NCI-H82 treated with DMSO at 0.1 percent for 48 hours (cell line): ENCODE data around the gene ZFR.

Source experiments
- DNase-seq: peaks from one replicate; lab custom pipeline; 2025; ENCODE audit not compliant: unreplicated experiment; lab: John Stamatoyannopoulos, UW

The ZFR gene

DNA sequence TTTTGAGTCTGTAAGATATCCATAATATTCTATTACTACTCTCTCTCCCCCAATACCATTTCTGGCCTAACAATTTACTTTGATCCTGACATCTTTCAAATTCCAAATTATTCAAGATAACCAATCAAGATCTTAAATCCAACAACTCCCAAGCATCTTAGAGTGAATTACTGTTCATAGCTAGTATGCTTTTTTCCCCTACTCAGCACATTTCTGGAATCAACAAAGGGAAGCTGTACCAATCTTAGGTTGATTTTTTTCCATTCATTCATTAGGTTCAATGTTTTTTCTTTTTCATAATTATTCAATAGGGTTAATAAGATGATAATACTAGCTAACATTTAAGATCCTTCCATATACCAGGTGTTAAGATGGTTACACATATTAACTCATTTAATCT lies 81.5 kb downstream of the ZFR start:
- DNase-seq, result no peak

DNA sequence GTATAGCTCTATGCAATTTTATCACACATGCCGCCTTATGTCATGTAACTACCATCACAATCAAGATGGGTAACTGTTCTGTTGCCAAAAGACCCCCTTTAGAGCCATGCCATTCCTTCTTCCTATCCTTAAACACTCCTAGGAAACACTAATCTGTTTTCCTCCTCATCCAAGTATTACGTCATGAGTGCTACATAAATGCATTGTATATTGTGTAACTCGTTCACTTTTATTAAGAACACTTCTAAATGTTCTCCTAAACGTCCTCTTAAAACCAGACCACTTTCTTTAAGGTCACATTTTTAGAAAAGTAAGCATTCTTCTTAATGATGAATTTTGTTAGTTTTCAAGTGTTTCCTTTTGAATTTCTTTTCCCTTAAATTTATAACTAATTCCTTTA lies 82.0 kb downstream of the ZFR start:
- no peak for DNase-seq

DNA sequence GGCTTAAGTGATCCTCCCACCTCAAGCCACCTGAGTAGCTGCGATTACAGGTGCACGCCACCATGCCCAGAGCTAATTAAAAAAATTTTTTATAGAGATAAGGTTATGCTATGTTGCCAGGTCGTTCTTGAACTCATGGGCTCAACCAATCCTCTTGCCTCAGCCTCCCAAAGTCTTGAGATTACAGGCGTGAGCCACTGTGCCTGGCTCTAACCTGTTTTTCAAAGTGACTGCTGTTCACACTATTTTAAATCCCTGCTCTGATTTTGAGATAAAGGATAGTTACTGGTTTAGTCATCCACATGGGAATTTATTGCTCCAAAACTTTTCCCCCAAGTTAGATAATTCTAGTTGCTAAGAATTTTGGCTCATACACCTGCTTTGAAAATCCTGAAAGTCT lies 83.6 kb downstream of the ZFR start:
- no peak for DNase-seq

DNA sequence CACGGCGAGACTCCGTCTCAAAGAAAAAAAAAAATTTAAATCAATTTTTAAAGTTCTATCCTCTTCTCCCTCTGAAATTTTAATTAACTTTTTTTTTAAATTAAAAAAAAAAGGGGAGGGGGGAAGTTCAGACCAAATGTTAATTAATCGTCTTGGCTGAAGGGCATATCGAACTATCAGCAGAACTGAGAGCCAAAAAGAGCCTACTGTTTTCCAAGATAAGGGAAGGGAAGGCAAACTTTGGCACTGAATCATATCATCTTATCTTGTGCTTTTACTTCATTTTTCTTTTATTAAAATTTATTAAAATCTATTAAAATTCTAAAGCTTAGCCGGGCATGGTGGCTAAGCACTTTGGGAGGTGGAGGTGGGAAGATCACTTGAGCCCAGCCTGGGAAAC lies 85.9 kb downstream of the ZFR start:
- no peak for DNase-seq

DNA sequence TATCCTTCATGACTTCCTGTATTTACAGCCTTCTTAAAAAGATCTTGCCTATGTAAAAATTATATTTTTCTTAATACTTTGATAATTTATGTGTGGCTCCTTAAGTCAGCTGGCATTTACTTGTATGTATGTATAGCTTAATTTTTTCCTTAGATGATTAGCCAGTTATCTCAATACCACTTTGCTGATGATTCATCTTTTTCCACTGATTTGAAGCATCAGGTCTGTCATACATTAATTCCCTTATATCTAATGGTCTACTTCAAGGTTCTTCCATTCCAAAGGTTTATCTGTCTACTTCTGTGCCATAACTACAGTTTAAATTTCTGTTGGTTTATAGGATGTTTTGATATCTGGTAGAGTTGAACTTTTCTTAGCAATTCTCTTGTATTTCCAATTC lies 86.9 kb downstream of the ZFR start:
- no peak for DNase-seq

DNA sequence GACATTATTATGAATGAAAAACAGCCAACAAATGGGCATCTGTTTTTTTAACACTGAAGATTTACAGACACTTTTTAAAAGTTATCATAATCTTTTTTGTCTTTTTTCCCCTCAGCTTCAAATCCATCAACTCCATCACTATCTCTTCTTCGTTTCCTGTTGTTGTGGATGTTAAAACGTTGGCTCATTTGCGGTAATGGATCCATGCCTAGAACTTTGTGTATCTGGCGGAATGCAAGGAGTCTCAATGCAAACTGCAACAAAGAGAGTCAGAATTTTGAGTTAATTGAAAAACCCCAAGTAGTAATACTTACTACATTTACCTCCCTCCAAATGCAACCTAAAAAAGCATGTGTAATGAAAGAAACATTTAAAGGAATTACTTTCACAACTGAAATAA lies 88.9 kb downstream of the ZFR start:
- DNase-seq, result no peak

DNA sequence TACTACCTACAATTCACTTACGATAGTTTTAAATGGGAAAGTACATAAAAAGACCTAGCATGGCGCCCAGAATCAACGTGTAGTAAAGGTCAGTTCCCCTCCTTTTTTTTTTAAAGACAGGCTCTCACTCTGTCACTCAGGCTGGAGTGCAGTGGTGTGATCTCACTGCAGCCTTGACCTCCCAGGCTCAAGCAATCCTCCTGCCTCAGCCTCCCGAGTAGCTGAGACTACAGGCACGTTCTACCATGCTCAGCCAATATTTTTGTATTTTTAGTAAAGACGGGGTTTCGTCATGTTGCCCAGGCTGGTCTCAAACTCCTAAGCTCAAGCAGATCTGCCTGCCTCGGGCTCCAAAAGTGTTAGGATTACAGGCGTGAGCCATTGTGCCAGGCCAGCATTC lies 91.1 kb downstream of the ZFR start:
- no peak for DNase-seq

DNA sequence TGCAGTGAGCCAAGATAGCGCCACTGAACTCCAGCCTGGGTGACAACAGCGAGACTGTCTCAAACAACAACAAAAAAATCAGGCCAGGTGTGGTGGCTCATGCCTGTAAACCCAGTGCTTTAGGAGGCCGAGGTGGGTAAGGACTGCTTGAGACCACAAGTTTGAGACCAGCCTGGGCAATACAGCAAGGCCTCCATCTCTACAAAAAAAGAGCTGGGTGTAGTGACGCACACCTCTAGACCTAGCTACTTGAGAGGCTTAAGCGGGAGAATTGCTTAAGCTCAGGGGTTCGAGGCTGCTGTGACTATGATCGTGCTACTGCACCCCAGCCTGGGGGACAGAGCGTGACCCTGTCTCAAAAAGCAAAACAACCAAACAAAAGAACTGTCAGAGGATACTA lies 91.9 kb downstream of the ZFR start:
- no peak for DNase-seq

DNA sequence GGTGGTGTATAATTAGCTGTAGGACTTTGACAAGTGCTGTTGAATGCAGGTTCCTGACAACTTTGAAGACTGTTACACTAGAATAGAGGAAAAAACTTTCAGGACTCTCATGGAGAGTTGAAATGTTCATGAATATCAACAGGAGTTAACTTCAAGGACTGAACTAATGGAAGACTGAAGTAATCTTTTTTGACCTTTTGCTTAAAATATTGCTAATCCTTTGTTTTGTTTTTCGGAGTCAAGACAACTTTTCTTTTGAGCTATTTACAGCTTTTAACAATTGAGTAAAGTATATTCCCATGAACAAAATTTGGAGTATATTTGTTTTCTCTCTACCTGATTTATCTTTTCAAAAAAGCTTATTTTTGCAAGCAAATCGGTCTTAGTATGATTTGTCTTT lies 97.7 kb downstream of the ZFR start:
- DNase-seq, result no peak

DNA sequence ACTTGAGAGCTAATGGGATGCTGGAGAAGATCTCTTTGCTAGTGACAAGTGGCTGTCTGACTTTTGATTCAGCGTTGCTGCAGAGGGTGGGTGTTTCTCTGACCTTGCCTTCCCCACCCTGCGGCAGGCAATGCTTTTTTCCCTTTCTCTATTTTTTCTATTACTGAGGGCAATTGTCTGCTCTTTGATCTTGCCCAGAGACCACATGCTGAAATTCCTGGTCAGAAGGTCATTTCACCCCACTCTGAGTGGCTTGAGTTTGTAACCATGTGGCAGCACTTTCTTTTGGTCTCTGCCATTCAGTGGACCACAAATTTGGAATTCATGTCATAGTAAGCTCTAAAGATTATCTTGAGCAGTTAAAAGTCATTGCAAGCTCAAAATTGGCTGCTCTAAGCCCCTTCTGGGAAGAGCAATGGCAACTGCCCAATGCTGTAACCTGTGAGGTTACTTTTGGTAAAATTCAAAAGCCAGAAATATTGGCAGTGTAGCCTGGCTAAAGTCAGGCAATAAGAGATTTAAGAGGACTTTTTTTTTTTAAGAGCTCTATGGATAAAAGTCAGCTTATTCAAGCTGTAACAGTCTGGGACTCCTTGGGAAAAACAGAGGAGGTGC lies 101.4 kb downstream of the ZFR start:
- DNase-seq, result no peak

DNA sequence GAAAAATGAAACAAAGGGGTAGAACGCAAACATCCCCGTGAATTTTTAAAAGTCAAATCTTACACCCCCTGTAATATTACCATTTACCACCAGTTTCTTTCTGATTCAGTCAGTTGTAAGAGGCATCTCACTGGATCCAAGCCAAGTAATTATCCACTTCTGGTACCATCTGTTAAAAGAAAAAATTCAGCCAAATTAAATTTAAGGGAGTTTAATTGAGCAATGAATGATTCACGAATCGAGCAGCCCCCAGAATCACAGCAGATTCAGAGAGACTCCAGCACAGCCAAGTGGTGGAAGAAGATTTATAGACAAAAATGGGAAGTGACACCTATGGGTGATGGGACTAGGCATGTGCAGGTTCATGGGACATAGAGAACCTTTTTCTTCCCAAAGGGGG lies 101.9 kb downstream of the ZFR start:
- DNase-seq, result no peak

DNA sequence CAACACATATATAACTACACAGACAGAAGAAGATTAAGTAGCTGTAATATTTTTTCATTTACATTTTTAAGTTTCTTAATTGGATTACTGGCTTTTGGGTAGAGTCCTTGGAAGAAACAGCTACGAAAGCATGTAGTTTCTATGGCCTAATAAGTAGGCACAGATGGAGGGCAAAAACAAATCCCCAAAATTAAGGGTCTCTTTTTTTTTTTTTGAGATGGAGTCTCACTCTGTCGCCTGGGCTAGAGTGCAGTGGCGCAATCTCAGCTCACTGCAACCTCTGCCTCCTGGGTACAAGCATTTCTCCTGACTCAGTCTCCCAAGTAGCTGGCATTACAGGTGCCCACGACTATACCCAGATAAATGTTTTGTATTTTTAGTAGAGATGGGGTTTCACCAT lies 104.7 kb downstream of the ZFR start:
- no peak for DNase-seq

DNA sequence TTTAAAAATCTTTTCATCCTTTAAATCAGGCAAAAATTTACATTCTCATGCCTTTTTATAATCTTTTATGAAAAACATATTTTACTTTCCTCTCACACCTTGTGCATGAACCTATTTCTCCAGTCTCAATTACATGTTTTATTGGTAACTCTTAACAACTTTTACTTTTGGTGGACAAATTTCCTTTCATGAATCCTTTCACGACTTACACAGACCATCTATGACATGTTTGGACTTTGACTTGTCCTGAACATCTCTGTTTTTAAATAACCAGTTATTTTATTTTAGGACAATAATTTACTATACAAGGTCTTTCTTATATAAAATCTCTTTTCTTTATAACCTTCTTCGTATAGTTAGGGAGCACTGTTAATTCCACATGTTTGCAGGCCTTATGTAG lies 105.3 kb downstream of the ZFR start:
- no peak for DNase-seq

DNA sequence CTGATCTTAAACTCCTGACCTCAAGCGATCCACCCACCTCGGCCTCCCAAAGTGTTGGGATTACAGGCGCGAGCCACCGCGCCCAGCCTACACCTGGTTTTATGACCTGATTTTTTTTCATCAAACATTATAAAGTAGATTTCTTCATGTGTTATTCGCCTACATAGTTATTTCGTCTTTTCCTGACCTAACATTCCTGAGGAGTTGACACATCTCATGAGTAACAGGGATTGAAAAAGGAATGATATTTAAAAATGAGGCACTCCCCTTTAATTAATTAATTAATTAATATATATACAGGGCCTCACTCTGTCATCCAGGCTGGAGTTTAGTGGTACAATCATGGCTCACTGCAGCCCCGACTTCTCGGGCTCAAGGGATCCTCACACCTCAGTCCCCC lies 111.6 kb downstream of the ZFR start:
- no peak for DNase-seq

DNA sequence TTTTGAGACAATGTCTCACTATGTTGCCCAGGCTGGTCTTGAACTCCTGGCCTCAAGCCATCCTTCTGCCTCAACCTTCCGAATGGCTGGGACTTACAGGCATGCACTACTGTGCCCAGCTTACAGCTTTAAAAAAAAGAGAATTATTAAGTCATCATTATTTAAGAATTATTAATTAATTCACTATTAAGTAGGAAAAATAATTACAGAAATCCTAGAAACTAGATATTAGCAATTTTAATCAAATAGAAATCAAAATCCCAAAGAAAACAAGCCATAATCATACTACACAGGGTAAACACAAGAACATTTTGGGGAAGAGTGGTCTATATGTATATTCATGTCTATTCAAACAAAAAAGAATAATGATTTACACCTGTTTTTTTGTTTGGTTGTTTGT lies 112.2 kb downstream of the ZFR start:
- DNase-seq, result no peak

DNA sequence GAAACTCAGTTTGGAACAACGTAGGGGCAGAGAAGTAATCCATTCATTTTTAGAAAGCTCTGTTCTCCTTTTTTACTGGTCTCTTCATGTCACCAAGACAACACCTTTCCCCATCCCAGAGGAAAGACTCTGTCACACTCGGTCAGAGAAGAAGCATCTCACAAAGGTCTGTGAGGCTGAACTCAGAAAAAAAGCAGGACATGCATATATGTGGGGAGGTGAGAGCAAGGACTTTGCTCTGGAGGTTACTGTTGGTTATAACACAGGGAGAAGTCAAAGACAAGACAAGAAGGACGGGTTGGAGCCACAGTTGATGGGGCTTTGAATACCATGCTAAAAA lies 112.6 kb downstream of the ZFR start:
- DNase-seq, result no peak

DNA sequence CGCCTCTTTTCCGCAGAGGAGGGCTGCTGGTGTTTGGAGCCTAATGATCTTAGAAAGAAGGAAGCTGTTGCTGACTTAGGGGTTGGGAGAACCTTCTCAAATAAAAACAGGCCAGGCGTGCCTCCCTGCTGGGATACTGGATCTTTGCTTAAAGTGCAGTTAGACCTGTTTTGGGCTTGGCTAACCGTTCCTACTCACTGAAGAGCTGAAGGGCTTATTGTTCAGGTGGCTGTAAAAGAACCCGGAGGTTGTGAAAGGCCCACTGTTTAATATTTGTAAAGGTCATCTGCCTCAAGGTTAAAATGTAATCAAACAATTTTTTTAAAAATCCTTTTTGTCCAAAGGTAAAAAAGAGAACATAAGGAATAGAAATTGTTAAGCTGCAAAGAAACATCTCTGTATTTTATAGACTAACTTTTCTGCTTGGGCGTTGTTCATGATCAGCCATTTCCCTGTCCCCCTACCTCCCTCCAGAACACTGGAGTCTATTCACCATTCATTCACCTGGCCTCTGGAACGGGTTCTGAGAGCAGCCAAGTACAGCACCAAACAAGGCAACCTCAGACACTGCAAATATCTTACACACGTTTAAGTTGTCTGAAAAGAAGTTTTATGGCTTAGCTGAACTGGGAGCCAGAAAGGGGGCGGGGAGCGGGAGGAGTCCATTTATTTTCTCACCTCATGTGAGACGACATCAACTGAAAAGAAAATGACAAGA lies 113.2 kb downstream of the ZFR start:
- no peak for DNase-seq

DNA sequence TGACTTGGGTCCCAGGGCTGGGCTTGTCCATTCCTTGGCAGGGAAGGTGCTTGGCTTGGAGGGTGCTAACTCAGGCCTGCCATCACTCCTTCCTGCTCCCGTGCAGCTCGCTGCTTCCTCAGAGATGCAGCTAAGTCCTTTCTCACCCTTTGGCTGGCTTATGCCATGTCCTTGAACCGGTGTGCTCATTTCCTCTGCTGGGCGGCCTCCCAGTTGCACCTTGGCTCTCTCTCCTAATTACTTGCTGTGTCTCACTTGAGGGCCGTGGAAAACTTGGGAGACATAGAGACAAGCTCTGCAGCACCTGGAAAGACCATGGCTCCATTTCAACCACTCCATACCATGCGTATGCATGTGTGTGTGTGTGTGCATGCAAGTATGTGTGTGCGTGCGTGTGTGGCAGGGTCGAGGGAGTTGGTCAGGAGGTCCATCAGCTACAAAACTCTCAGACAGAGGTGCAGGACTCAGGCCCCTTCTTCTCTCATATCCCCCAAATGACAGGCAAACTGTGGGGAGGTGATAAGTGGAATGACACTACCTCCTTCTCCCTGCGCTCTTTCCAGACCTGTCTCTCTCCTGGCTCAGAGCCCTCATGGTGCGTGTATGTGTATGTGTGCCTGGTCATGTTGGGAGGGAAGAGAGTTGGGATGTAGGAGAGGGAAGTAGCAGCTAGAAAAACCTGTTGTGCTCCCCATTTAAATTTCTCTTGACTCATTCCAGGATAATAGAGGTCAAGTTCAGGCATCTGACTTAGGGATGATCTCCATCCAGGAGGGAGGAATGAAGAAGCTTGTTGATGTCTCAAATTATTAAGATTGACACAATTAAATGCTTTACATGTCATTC lies 114.2 kb downstream of the ZFR start:
- DNase-seq, result no peak

DNA sequence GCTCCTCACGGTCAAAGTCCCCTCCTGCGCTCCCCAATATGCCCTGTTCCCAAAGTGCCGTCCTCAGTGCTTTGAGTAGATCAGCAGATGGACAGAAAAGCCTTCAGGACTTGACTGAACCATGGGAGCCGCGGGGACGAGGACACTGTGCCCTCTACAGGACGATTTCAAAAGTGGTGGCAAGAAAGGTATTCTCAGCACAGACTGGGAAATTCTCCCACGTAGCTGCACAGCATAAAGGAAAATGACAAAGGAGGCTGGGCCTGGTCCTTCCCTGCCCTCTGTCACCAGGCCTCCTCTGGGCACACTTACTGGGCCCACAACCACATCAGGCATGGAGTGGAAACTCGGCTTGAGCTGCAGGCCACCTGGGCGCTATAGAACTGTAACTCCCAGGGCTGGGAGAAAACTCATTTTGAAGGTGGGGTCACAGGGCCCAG lies 115.1 kb downstream of the ZFR start:
- DNase-seq, result peak; percentile 30

DNA sequence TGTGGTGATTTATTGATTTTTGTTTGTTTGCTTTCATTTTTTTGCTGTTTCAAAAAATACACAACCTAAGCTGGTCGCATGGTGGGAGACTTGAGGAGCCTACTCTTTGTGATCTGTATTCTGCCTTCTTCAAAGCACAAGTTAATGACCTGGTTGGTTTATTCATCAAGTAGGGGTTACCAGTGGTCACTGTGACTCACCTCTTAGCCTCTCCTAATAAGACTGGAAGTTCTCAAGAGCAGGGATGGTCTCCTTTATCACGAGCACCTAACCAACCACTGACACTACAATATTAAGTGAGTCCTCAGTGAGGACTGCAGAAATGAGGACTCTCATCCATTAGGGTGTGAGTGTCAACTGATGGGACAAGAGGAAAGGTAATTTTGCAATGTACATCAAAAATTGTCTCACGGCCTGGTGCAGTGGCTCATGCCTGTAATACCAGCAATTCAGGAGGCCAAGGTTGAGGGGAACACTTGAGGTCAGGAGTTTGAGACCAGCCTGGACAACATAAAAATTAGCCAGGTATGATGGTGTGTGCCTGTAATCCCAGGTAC lies 118.2 kb downstream of the ZFR start:
- no peak for DNase-seq

DNA sequence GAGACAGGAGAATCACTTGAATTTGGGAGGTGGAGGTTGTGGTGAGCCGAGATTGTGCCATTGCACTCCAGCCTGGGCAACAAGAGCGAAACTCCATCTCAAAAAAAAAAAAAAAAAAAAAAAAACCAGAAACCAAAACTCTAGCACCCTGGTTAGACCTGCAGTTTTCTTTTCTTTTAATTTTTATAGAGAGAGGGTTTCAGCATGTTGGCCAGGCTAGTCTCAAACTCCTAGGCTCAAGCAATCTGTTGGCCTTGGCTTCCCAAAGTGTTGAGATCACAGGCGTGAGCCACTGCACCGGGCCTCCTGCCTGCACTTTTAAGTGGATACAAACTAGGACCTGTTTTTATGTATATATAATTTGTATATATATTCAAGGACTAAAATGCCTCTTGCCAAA lies 118.9 kb downstream of the ZFR start:
- no peak for DNase-seq

DNA sequence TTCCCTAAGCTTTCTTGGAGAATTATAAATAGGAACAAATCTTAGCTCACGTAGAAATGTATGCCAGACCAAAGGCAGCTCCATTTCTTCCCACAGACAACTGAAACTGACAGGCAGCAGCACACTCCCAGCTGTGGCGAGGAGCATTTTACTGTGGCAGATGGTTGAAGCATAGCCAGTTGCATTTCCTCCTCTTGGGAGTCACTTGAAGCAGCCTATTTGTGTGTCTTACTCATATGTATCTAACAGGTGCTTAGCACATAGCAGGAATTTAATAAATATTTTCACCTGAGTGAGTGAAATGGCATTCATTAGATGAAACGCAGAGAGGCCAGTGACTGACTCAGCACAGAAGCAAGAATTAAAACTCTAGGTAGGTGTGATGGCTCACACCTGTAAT lies 119.5 kb downstream of the ZFR start:
- no peak for DNase-seq
